ENCODE data around the gene PDGFC.
"Not testable (repeated sequence)": the region's sequence is repeated elsewhere in the genome, so short reads cannot be mapped to it uniquely, and the experiment has no call there.

PDGFC gene

DNA sequence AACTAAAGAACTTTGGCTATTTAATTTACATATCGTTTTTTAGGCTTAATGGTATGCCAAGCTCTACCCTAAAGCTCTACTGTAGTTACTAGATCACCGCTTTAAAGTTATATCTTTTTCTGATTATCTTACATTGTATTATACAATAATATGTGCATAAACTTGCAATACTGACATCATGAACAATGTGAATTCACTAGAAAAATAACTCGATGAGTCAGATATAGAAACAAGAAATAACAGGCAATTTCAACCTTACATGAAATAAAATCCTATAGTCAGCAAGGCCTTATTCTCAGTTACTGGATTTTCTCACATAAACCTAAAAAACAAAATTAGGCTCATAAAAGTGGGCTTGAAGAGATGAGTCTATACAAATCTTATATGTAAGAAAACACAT lies 32.5 kb downstream of the PDGFC start:
- H3K9ac ChIP-seq (ENCODE audit: low read length in 2 of 2), result no peak overlapping the region
- peaks cover 7% of the 10 kb centered on the region for H3K4me1 ChIP-seq (ENCODE audit: control insufficient read depth, insufficient read depth, low read length)
- no peaks in the 10 kb centered on the region for H3K9me3 ChIP-seq (ENCODE audit: control insufficient read depth in 2 of 2, low read length in 2 of 2)
- H3K27ac ChIP-seq (ENCODE audit: low read length), result no peak overlapping the region
- no peaks in the 10 kb centered on the region for H3K27me3 ChIP-seq (ENCODE audit: control insufficient read depth in 1 of 2, insufficient read depth in 2 of 2, low read length in 2 of 2)
- no peak overlapping the region for H3K4me3 ChIP-seq (ENCODE audit: low read length in 2 of 2)
- H3K36me3 ChIP-seq (ENCODE audit: control insufficient read depth in 2 of 2, insufficient read depth in 2 of 2, low read length in 2 of 2), result peaks cover 0 to 4% of the 10 kb centered on the region in 2 donors

- Histone ChIP-seq H3K4me3 (ENCODE audit: low read length in 2 of 2) (no peak overlapping the region), H3K27me3 (ENCODE audit: control insufficient read depth in 1 of 2, insufficient read depth in 2 of 2, low read length in 2 of 2) (no peaks in the 10 kb centered on the region), H3K9me3 (ENCODE audit: control insufficient read depth in 2 of 2, low read length in 2 of 2) (no peaks in the 10 kb centered on the region), H3K27ac (ENCODE audit: low read length) (no peak overlapping the region), H3K9ac (ENCODE audit: low read length in 2 of 2) (no peak overlapping the region), H3K36me3 (ENCODE audit: control insufficient read depth in 2 of 2, insufficient read depth in 2 of 2, low read length in 2 of 2) (peaks cover 0 to 4% of the 10 kb centered on the region in 2 donors), H3K4me1 (ENCODE audit: control insufficient read depth, insufficient read depth, low read length) (peaks cover 4% of the 10 kb centered on the region)
Observed at GRCh38 chr4:156934259-156934635, 37.4 kb downstream of the PDGFC start.

DNA sequence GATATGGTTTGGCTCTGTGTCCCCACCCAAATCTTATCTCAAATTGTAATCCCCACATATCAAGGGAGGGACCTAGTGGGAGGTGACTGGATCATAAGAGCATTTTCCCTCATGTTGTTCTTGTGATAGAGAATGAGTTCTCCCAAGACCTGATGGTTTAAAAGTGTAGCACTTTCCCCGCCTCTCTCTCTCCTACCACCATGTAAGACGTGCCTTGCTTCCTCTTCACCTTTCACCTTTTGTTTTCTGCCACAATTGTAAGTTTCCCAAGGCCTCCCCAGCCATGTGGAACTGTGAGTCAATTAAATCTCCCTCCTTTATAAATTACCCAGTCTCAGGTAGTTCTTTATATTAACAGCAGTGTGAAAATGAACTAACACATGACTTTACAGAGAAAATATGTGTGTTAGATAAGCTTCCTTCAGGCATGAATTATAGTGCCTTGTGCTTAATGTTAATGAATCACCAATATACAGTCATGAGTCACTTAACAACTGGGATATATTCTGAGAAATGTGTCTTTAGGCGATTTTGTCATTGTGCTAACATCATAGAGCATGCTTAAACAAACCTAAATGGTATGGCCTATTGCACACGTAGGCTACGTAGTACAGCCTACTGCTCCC lies 37.9 kb downstream of the PDGFC start:
- peaks cover 4% of the 10 kb centered on the region for H3K4me1 ChIP-seq (ENCODE audit: control insufficient read depth, insufficient read depth, low read length)
- no peak overlapping the region for H3K4me3 ChIP-seq (ENCODE audit: low read length in 2 of 2)
- H3K9ac ChIP-seq (ENCODE audit: low read length in 2 of 2), result no peak overlapping the region
- H3K36me3 ChIP-seq (ENCODE audit: control insufficient read depth in 2 of 2, insufficient read depth in 2 of 2, low read length in 2 of 2), result peaks cover 0 to 4% of the 10 kb centered on the region in 2 donors
- H3K27ac ChIP-seq (ENCODE audit: low read length), result no peak overlapping the region
- H3K27me3 ChIP-seq (ENCODE audit: control insufficient read depth in 1 of 2, insufficient read depth in 2 of 2, low read length in 2 of 2), result no peaks in the 10 kb centered on the region
- no peaks in the 10 kb centered on the region for H3K9me3 ChIP-seq (ENCODE audit: control insufficient read depth in 2 of 2, low read length in 2 of 2)

DNA sequence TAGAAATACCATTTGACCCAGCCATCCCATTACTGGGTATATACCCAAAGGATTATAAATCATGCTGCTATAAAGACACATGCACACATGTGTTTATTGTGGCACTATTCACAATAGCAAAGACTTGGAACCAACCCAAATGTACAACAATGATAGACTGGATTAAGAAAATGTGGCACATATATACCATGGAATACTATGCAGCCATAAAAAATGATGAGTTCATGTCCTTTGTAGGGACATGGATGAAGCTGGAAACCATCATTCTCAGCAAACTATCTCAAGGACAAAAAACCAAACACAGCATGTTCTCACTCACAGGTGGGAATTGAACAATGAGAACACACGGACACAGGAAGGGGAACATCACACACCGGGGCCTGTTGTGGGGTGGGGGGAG lies 39.2 kb downstream of the PDGFC start:
- H3K4me1 ChIP-seq (ENCODE audit: control insufficient read depth, insufficient read depth, low read length); H3K9me3 ChIP-seq (ENCODE audit: control insufficient read depth in 2 of 2, low read length in 2 of 2); H3K36me3 ChIP-seq (ENCODE audit: control insufficient read depth in 2 of 2, insufficient read depth in 2 of 2, low read length in 2 of 2); H3K27ac ChIP-seq (ENCODE audit: low read length); H3K4me3 ChIP-seq (ENCODE audit: low read length in 2 of 2); H3K9ac ChIP-seq (ENCODE audit: low read length in 2 of 2); H3K27me3 ChIP-seq (ENCODE audit: control insufficient read depth in 1 of 2, insufficient read depth in 2 of 2, low read length in 2 of 2): not testable (repeated sequence)

GRCh38 chr4:156931267-156931666 lies 40.3 kb downstream of the PDGFC start:
- no peak overlapping the region for H3K4me3 ChIP-seq (ENCODE audit: low read length in 2 of 2)
- H3K4me1 ChIP-seq (ENCODE audit: control insufficient read depth, insufficient read depth, low read length), result peaks cover 4% of the 10 kb centered on the region
- no peak overlapping the region for H3K9ac ChIP-seq (ENCODE audit: low read length in 2 of 2)
- no peaks in the 10 kb centered on the region for H3K36me3 ChIP-seq (ENCODE audit: control insufficient read depth in 2 of 2, insufficient read depth in 2 of 2, low read length in 2 of 2)
- H3K27ac ChIP-seq (ENCODE audit: low read length), result no peak overlapping the region
- no peaks in the 10 kb centered on the region for H3K27me3 ChIP-seq (ENCODE audit: control insufficient read depth in 1 of 2, insufficient read depth in 2 of 2, low read length in 2 of 2)
- no peaks in the 10 kb centered on the region for H3K9me3 ChIP-seq (ENCODE audit: control insufficient read depth in 2 of 2, low read length in 2 of 2)

GRCh38 chr4:156929386-156930105 lies 42.1 kb downstream of the PDGFC start:
- Histone ChIP-seq H3K9ac (ENCODE audit: low read length in 2 of 2) (no peak overlapping the region), H3K27ac (ENCODE audit: low read length) (no peak overlapping the region), H3K4me3 (ENCODE audit: low read length in 2 of 2) (no peak overlapping the region), H3K9me3 (ENCODE audit: control insufficient read depth in 2 of 2, low read length in 2 of 2) (no peaks in the 10 kb centered on the region), H3K27me3 (ENCODE audit: control insufficient read depth in 1 of 2, insufficient read depth in 2 of 2, low read length in 2 of 2) (no peaks in the 10 kb centered on the region), H3K4me1 (ENCODE audit: control insufficient read depth, insufficient read depth, low read length) (peaks cover 6% of the 10 kb centered on the region), H3K36me3 (ENCODE audit: control insufficient read depth in 2 of 2, insufficient read depth in 2 of 2, low read length in 2 of 2) (no peaks in the 10 kb centered on the region)

DNA sequence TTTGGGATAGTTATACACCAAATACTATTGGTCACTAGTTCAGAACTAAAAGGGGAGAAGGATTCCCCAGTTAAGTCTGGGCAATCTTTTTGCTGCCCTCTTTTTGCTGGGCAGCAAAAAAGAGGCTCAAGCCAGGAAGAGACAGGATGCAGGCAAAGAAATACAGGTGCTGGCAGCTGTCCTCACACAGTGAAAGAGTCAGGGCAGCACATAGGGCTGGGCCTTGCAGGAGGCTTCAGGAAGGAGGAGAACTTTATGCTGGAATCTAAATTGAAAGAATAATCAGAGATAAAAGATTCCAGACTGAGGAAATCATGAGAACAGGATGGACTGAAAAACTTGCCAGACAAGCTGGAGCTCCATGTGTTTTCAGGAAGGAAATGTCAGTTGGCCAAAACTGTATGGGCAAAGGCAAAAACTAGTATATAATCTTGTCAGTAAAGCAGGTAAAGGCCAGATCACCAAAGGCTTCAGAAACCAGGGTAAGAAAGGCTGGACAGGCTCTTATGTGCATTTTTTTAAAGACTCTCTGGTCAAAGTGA lies 46.8 kb downstream of the PDGFC start:
- H3K27me3 ChIP-seq (ENCODE audit: control insufficient read depth in 1 of 2, insufficient read depth in 2 of 2, low read length in 2 of 2), result no peaks in the 10 kb centered on the region
- no peak overlapping the region for H3K27ac ChIP-seq (ENCODE audit: low read length)
- H3K9ac ChIP-seq (ENCODE audit: low read length in 2 of 2), result no peak overlapping the region
- no peaks in the 10 kb centered on the region for H3K9me3 ChIP-seq (ENCODE audit: control insufficient read depth in 2 of 2, low read length in 2 of 2)
- H3K4me1 ChIP-seq (ENCODE audit: control insufficient read depth, insufficient read depth, low read length), result peaks cover 2% of the 10 kb centered on the region
- H3K4me3 ChIP-seq (ENCODE audit: low read length in 2 of 2), result no peak overlapping the region
- H3K36me3 ChIP-seq (ENCODE audit: control insufficient read depth in 2 of 2, insufficient read depth in 2 of 2, low read length in 2 of 2), result no peaks in the 10 kb centered on the region

- no peaks in the 10 kb centered on the region for H3K36me3 ChIP-seq (ENCODE audit: control insufficient read depth in 2 of 2, insufficient read depth in 2 of 2, low read length in 2 of 2)
- no peak overlapping the region for H3K27ac ChIP-seq (ENCODE audit: low read length)
- no peaks in the 10 kb centered on the region for H3K9me3 ChIP-seq (ENCODE audit: control insufficient read depth in 2 of 2, low read length in 2 of 2)
- H3K27me3 ChIP-seq (ENCODE audit: control insufficient read depth in 1 of 2, insufficient read depth in 2 of 2, low read length in 2 of 2), result no peaks in the 10 kb centered on the region
- H3K4me3 ChIP-seq (ENCODE audit: low read length in 2 of 2), result no peak overlapping the region
- no peak overlapping the region for H3K9ac ChIP-seq (ENCODE audit: low read length in 2 of 2)
- peaks cover 2% of the 10 kb centered on the region for H3K4me1 ChIP-seq (ENCODE audit: control insufficient read depth, insufficient read depth, low read length)
Observed at GRCh38 chr4:156923525-156923924, 48.1 kb downstream of the PDGFC start.

GRCh38 chr4:156915221-156915620 lies 56.4 kb downstream of the PDGFC start:
- H3K27me3 ChIP-seq (ENCODE audit: control insufficient read depth in 1 of 2, insufficient read depth in 2 of 2, low read length in 2 of 2), result no peaks in the 10 kb centered on the region
- H3K36me3 ChIP-seq (ENCODE audit: control insufficient read depth in 2 of 2, insufficient read depth in 2 of 2, low read length in 2 of 2), result no peaks in the 10 kb centered on the region
- H3K9me3 ChIP-seq (ENCODE audit: control insufficient read depth in 2 of 2, low read length in 2 of 2), result no peaks in the 10 kb centered on the region
- no peak overlapping the region for H3K27ac ChIP-seq (ENCODE audit: low read length)
- no peak overlapping the region for H3K4me3 ChIP-seq (ENCODE audit: low read length in 2 of 2)
- H3K4me1 ChIP-seq (ENCODE audit: control insufficient read depth, insufficient read depth, low read length), result no peaks in the 10 kb centered on the region
- H3K9ac ChIP-seq (ENCODE audit: low read length in 2 of 2), result no peak overlapping the region

- Histone ChIP-seq H3K4me1 (ENCODE audit: control insufficient read depth, insufficient read depth, low read length) (no peaks in the 10 kb centered on the region), H3K4me3 (ENCODE audit: low read length in 2 of 2) (no peak overlapping the region), H3K9me3 (ENCODE audit: control insufficient read depth in 2 of 2, low read length in 2 of 2) (no peaks in the 10 kb centered on the region), H3K36me3 (ENCODE audit: control insufficient read depth in 2 of 2, insufficient read depth in 2 of 2, low read length in 2 of 2) (no peaks in the 10 kb centered on the region), H3K9ac (ENCODE audit: low read length in 2 of 2) (no peak overlapping the region), H3K27me3 (ENCODE audit: control insufficient read depth in 1 of 2, insufficient read depth in 2 of 2, low read length in 2 of 2) (no peaks in the 10 kb centered on the region), H3K27ac (ENCODE audit: low read length) (no peak overlapping the region)
Observed at GRCh38 chr4:156913234-156913633, 58.4 kb downstream of the PDGFC start.

DNA sequence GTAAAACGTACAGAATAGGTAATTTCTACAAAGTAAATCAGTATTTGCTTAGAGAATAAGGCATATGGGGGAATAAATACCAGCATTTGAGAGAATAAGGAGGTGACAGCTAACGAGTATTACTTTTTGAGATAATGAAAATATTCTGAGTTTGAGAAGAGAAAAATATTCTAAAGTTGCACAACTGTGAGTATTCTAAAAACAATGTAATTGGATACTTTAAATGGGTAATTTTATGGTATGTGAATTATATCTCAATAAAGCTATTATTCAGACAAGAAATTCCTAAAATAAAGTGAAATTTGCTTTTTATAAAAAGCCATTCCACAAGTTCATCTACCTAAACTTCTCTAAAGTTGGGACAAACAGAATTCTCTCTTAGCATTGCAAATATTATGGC lies 62.6 kb downstream of the PDGFC start:
- no peaks in the 10 kb centered on the region for H3K36me3 ChIP-seq (ENCODE audit: control insufficient read depth in 2 of 2, insufficient read depth in 2 of 2, low read length in 2 of 2)
- H3K27ac ChIP-seq (ENCODE audit: low read length), result no peak overlapping the region
- H3K9me3 ChIP-seq (ENCODE audit: control insufficient read depth in 2 of 2, low read length in 2 of 2), result no peaks in the 10 kb centered on the region
- no peak overlapping the region for H3K4me3 ChIP-seq (ENCODE audit: low read length in 2 of 2)
- H3K27me3 ChIP-seq (ENCODE audit: control insufficient read depth in 1 of 2, insufficient read depth in 2 of 2, low read length in 2 of 2), result no peaks in the 10 kb centered on the region
- no peaks in the 10 kb centered on the region for H3K4me1 ChIP-seq (ENCODE audit: control insufficient read depth, insufficient read depth, low read length)
- H3K9ac ChIP-seq (ENCODE audit: low read length in 2 of 2), result no peak overlapping the region
